ENCODE results near the gene RNF212. TPM values are rescaled to one million over a fixed set of nuclear protein-coding genes. Genes with fewer than 3 reads are reported as not detected.

The RNF212 gene
- total and polyA plus RNA-seq, 2 experiments from 2014 or later: 2.5 to 6.0 TPM

DNA sequence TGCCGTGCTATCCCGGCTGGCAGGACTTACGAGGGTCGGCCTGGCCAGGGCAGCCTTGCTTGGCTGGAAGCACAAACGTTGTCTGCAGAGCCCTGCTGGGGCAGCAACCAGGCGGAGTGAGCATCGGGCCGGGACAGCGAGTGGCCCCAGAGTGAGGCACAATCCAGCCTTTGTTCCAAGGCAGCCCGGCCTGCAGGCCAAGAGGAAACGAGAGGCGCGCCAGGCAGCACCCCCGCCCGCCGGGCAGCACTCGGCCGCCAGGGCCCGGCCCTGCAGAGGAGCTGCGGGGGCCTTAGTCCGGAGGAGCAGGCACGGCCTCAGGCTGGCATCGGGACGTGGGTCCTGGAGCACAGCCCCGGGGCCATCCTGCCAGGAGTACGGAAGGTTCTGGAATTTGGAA, 77.9 kb downstream of the RNF212 start:
- no peak overlapping the region for H2AFZ ChIP-seq
- peak overlapping the region; percentile 8; the same call in 1 of the 2 replicates for H3K9ac ChIP-seq
- H3K27me3 ChIP-seq (replicated peaks; ENCODE audit: insufficient read depth): no peaks in the 10 kb centered on the region
- peaks cover 30% of the 10 kb centered on the region for H3K4me1 ChIP-seq (ENCODE audit: insufficient read depth)
- H3K4me2 ChIP-seq (ENCODE audit: unreplicated experiment): no peak overlapping the region
- H3K27ac ChIP-seq: no peak overlapping the region
- H3K4me3 ChIP-seq: no peak overlapping the region
- no peaks in the 10 kb centered on the region for H3K9me3 ChIP-seq (ENCODE audit: low read depth)
- in situ Hi-C loops (cut with MboI): no loop called here
- peak; percentile 69 for DNase-seq
- H3F3A ChIP-seq (ENCODE audit: insufficient read depth): no peaks in the 10 kb centered on the region
- no peaks in the 10 kb centered on the region for H3K79me2 ChIP-seq (ENCODE audit: insufficient read depth)
- no peaks in the 10 kb centered on the region for H3K36me3 ChIP-seq (ENCODE audit: low read depth)
- no peaks in the 10 kb centered on the region for H4K20me1 ChIP-seq (ENCODE audit: insufficient read depth)
- TF ChIP-seq EZH2phosphoT487 (IDR thresholded peaks at IDR 0.05; ENCODE audit: insufficient read depth, low read depth) (no peak), EZH2 (IDR thresholded peaks at IDR 0.05; ENCODE audit: insufficient read depth, poor library complexity, severe bottlenecking) (no peak)
- WGBS, 2 experiments (ENCODE audit: low coverage in 1 of 2, low lambda C conversion rate in 2 of 2, missing lambda C conversion rate in 2 of 2): 24 to 34% methylated on average over 16 to 20 of the region's 26 CpGs
- no peaks in the 10 kb centered on the region for H3K9me2 ChIP-seq (ENCODE audit: insufficient read depth)

DNA sequence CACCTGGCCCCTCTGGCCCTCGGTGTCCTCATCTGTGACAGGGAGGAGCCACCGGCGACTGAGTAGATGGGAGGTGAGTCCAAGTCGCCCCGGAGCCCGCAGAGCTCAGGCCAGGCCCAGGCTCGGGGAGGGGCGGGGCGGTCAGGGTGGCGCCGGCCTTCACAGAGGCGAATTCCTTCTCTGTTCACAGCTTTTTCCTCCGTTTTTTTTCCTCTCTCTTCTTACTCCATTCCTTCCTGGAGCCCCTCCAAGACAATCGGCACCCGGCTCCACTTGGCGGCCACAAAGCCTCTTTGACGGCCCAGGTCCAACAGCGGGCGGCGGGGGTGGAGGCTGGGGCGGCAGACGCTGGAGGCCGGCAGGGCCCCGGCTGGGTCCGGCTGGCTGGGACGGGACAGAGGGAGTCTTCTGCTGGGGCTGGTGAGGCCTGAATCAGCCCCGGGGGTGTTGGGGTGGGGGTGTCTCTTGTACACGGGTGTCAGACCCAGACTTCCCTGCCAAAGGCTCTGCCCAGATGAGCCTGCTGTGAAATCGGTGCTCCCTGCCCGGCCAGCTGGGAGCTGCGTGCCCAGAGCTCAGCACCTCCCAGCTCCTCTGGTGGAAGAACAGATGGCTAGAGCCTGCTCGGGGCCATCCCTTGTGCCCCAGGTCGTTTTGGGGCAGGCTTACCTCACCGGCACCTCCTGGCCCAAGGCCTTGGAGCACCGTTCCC, 79.4 kb downstream of the RNF212 start:
- 4 to 5% methylated on average over 34 to 35 of the region's 35 CpGs for WGBS, 2 experiments (ENCODE audit: low coverage in 1 of 2, low lambda C conversion rate in 2 of 2, missing lambda C conversion rate in 2 of 2)
- Histone ChIP-seq H3K9me3 (ENCODE audit: low read depth) (no peaks in the 10 kb centered on the region), H3K36me3 (ENCODE audit: low read depth) (no peaks in the 10 kb centered on the region), H3K27me3 (replicated peaks; ENCODE audit: insufficient read depth) (no peaks in the 10 kb centered on the region), H2AFZ (peak overlapping the region; percentile 63), H3K9ac (peak overlapping the region; percentile 74), H3K4me2 (ENCODE audit: unreplicated experiment) (peak overlapping the region; percentile 9), H3K9me2 (ENCODE audit: insufficient read depth) (no peaks in the 10 kb centered on the region), H3K79me2 (ENCODE audit: insufficient read depth) (no peaks in the 10 kb centered on the region), H4K20me1 (ENCODE audit: insufficient read depth) (no peaks in the 10 kb centered on the region), H3K4me1 (ENCODE audit: insufficient read depth) (peaks cover 24% of the 10 kb centered on the region), H3F3A (ENCODE audit: insufficient read depth) (no peaks in the 10 kb centered on the region), H3K27ac (peak overlapping the region; percentile 79), H3K4me3 (peak overlapping the region; percentile 42)
- TF ChIP-seq EZH2 (IDR thresholded peaks at IDR 0.05; ENCODE audit: insufficient read depth, poor library complexity, severe bottlenecking): no peak
- in situ Hi-C loops (cut with MboI): no loop called here
- DNase-seq: peak; percentile 89

DNA sequence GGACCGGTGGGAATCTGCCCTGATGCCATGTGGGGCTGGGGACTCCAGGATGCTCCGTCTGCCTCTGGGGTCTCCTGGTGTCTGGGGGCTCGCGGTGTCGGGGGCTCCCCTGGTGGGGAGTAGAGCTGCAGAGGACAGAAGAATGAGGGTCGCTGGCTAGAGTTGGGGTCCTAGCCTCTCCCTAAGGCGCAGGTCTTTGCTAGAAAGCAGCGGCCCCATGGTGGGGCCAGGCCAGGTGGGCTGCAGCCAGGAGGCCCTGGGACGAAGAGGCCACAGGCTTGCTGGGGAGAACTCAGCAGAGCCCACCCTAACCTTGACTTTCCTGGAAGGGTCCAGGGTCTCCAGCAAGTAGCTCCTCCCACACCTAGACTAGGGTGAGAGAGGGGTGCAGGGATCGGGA, 80.5 kb downstream of the RNF212 start:
- Histone ChIP-seq H3K4me2 (ENCODE audit: unreplicated experiment) (no peak overlapping the region), H3K36me3 (ENCODE audit: low read depth) (no peaks in the 10 kb centered on the region), H3K9me2 (ENCODE audit: insufficient read depth) (no peaks in the 10 kb centered on the region), H3F3A (ENCODE audit: insufficient read depth) (no peaks in the 10 kb centered on the region), H4K20me1 (ENCODE audit: insufficient read depth) (no peaks in the 10 kb centered on the region), H3K9me3 (ENCODE audit: low read depth) (no peaks in the 10 kb centered on the region), H3K9ac (no peak overlapping the region), H3K27ac (no peak overlapping the region), H3K4me1 (ENCODE audit: insufficient read depth) (peaks cover 24% of the 10 kb centered on the region), H2AFZ (no peak overlapping the region), H3K27me3 (replicated peaks; ENCODE audit: insufficient read depth) (no peaks in the 10 kb centered on the region), H3K4me3 (no peak overlapping the region), H3K79me2 (ENCODE audit: insufficient read depth) (no peaks in the 10 kb centered on the region)
- in situ Hi-C loops (cut with MboI): no loop called here
- 73 to 74% methylated on average over 10 of the region's 10 CpGs for WGBS, 2 experiments (ENCODE audit: low coverage in 1 of 2, low lambda C conversion rate in 2 of 2, missing lambda C conversion rate in 2 of 2)
- TF ChIP-seq EZH2 (IDR thresholded peaks at IDR 0.05; ENCODE audit: insufficient read depth, poor library complexity, severe bottlenecking) (no peak), EZH2phosphoT487 (IDR thresholded peaks at IDR 0.05; ENCODE audit: insufficient read depth, low read depth) (no peak)
- DNase-seq: no peak

DNA sequence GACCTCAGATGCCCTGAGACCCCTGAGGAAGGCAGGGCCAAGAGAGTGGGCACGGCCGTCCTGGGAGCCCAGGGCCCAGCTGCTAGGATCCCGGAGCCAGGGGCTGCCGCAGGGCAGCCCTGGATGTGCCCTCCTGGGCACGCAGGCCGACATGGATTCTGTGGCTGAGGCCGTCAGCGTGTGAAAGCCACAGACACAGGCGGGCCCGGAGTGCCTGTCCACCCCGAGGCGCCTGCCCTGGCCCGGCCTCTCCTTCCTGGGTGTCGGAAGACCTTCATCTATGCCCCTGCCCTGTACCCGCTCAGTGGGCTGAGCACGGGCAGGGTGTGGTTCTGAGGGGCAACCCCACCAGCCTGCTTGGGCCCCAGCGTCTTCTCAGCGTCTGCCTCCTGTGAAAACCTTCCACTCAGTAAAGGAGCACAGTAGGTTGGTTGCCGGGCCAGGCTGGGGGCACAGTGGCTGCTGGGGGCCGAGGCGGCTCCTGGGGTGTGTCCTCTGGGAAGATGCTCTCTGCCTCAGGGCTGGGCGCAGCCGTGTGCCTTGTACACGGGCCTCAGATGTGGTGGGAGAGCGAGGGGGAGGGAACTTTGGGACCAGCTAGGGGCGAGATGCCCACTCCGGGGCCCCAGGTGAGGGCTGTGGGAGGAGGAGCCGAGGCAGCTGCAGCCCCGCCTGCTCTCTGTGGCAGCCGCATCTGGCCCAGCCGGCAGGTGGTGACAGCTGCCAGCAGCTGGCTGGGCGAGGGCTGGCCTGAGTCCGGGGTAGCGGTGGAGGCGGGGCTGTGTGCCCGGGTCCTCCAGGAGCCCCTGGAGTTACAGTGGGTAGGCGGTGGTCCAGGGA, 81.2 kb downstream of the RNF212 start:
- H3K4me2 ChIP-seq (ENCODE audit: unreplicated experiment): no peak overlapping the region
- H3K79me2 ChIP-seq (ENCODE audit: insufficient read depth): no peaks in the 10 kb centered on the region
- no peaks in the 10 kb centered on the region for H3F3A ChIP-seq (ENCODE audit: insufficient read depth)
- no peak overlapping the region for H3K4me3 ChIP-seq
- peak; percentile 35 for DNase-seq
- H3K27me3 ChIP-seq (replicated peaks; ENCODE audit: insufficient read depth): no peaks in the 10 kb centered on the region
- H2AFZ ChIP-seq: no peak overlapping the region
- no peaks in the 10 kb centered on the region for H3K9me3 ChIP-seq (ENCODE audit: low read depth)
- TF ChIP-seq EZH2phosphoT487 (IDR thresholded peaks at IDR 0.05; ENCODE audit: insufficient read depth, low read depth): no peak
- TF ChIP-seq EZH2 (IDR thresholded peaks at IDR 0.05; ENCODE audit: insufficient read depth, poor library complexity, severe bottlenecking): no peak
- H3K9me2 ChIP-seq (ENCODE audit: insufficient read depth): no peaks in the 10 kb centered on the region
- peaks cover 24% of the 10 kb centered on the region for H3K4me1 ChIP-seq (ENCODE audit: insufficient read depth)
- H3K27ac ChIP-seq: no peak overlapping the region
- H3K9ac ChIP-seq: no peak overlapping the region
- in situ Hi-C loops (cut with MboI): no loop called here
- no peaks in the 10 kb centered on the region for H4K20me1 ChIP-seq (ENCODE audit: insufficient read depth)
- 61 to 65% methylated on average over 31 to 35 of the region's 37 CpGs for WGBS, 2 experiments (ENCODE audit: low coverage in 1 of 2, low lambda C conversion rate in 2 of 2, missing lambda C conversion rate in 2 of 2)
- H3K36me3 ChIP-seq (ENCODE audit: low read depth): no peaks in the 10 kb centered on the region

All from GM23248 (cell line).